SK-N-SH (cell line): ENCODE measurements around the gene TMPRSS11B.

Experiments
- RCOR1 ChIP-seq: fragments of 150-350 bp; IDR thresholded peaks from 2 replicates; pipeline ENCODE4 v1.6.1; 2017; ENCODE audit warnings: antibody characterized with exemption, low read length
- USF1 ChIP-seq: IDR thresholded peaks from 2 replicates; pipeline ENCODE4 v1.4.0; 2012; ENCODE audit warnings: low read depth, borderline replicate concordance

- no peak for TF ChIP-seq RCOR1
- TF ChIP-seq USF1 = no peak
Measured at GRCh38 chr4:68291256-68291655, 45.8 kb upstream of the TMPRSS11B start.
